HepG2 (cell line): ENCODE measurements around the gene SENP5. TPM values are rescaled to one million over a fixed set of nuclear protein-coding genes. Genes with fewer than 3 reads are reported as not detected.

Experiments
- ARHGAP35 ChIP-seq: sonication (generic); formaldehyde crosslinking; IDR thresholded peaks from 2 replicates; pipeline ENCODE4 v1.9.0; 2022; ENCODE audit warnings: mild to moderate bottlenecking, inconsistent platforms, moderate library complexity, missing genetic modification reagents, borderline replicate concordance
- CAMTA2 ChIP-seq: sonication (generic); formaldehyde crosslinking; IDR thresholded peaks from 2 replicates; pipeline ENCODE4 v1.4.0; 2020; ENCODE audit warnings: mild to moderate bottlenecking, missing genetic modification reagents, borderline replicate concordance
- FOSL1 ChIP-seq: sonication (generic); formaldehyde crosslinking; IDR thresholded peaks from 2 replicates; pipeline ENCODE4 v1.9.0; 2021; ENCODE audit warnings: missing genetic modification reagents, borderline replicate concordance
- HMG20A ChIP-seq: IDR thresholded peaks from 2 replicates; pipeline ENCODE4 v1.6.1; 2016; ENCODE audit warnings: borderline replicate concordance
- KDM4B ChIP-seq: sonication (generic); formaldehyde crosslinking; IDR thresholded peaks from 2 replicates; pipeline ENCODE4 v1.4.0; 2020; ENCODE audit warnings: missing genetic modification reagents
- PITX1 ChIP-seq: sonication (generic); formaldehyde crosslinking; IDR thresholded peaks from 2 replicates; pipeline ENCODE4 v1.5.1; 2020; ENCODE audit warnings: mild to moderate bottlenecking, missing genetic modification reagents
- SMC3 ChIP-seq: IDR thresholded peaks from 2 replicates; pipeline ENCODE4 v1.6.1; 2011; ENCODE audit warnings: low read length, improper control_type of control experiment
- SP5 ChIP-seq: IDR thresholded peaks from 2 replicates; pipeline ENCODE4 v1.6.1; 2016; ENCODE audit warnings: low read depth, borderline replicate concordance
- ZNF263 ChIP-seq: sonication (generic); formaldehyde crosslinking; IDR thresholded peaks from 2 replicates; pipeline ENCODE4 v1.4.0; 2020; ENCODE audit warnings: missing genetic modification reagents
- ZNF274 ChIP-seq: sonication (generic); formaldehyde crosslinking; IDR thresholded peaks from 2 replicates; pipeline ENCODE4 v1.5.1; 2020; ENCODE audit warnings: mild to moderate bottlenecking, missing genetic modification reagents
- ZNF446 ChIP-seq: sonication (generic); formaldehyde crosslinking; IDR thresholded peaks from 2 replicates; pipeline ENCODE4 v1.5.0; 2020; ENCODE audit warnings: mild to moderate bottlenecking, missing genetic modification reagents
- polyA plus RNA-seq, 8 experiments: library from polyadenylated mRNA; depleted of rRNA in 3 of 8; stranded (reverse) in 7 of 8; unstranded in 1 of 8; fragments of >200 nt; fragmentation: Illumina TruSeq in 4 of 8; extraction: Trizol in 4 of 8; gene quantifications; 2 replicates each; pipeline versions ENCODE4 v1.2.1 to v1.2.3, GENCODE V29; 2011 to 2016; ENCODE audit warnings: low read depth in 4 of 8, missing spikeins in 1 of 8, mixed read lengths in 1 of 8; ENCODE audit not compliant: insufficient read depth in 1 of 8
- total RNA-seq, 5 experiments: library from RNA; depleted of rRNA; stranded (reverse); fragments of >200 nt; fragmentation: Illumina TruSeq; extraction: Trizol; gene quantifications; 2 replicates each; pipeline ENCODE4 v1.2.3, GENCODE V29; 2016; ENCODE audit warnings: low read depth in 1 of 5
- TF ChIP-seq, protein P1 (sequence below): sonication (generic); formaldehyde crosslinking; IDR thresholded peaks from 2 replicates; pipeline ENCODE4 v1.4.0; 2020; ENCODE audit warnings: missing genetic modification reagents, borderline replicate concordance
- TF ChIP-seq, protein P2 (sequence below): IDR thresholded peaks from 2 replicates; pipeline ENCODE4 v1.6.1; 2016; ENCODE audit warnings: mild to moderate bottlenecking
- TF ChIP-seq, protein P3 (sequence below): sonication (generic); formaldehyde crosslinking; IDR thresholded peaks from 2 replicates; pipeline ENCODE4 v1.4.0; 2020; ENCODE audit warnings: mild to moderate bottlenecking, missing genetic modification reagents
- TF ChIP-seq, protein P4 (sequence below): sonication (generic); formaldehyde crosslinking; IDR thresholded peaks from 2 replicates; pipeline ENCODE4 v1.8.1; 2023; ENCODE audit warnings: mild to moderate bottlenecking, inconsistent platforms, moderate library complexity, missing genetic modification reagents, borderline replicate concordance
- TF ChIP-seq, protein P5 (sequence below): sonication (generic); formaldehyde crosslinking; IDR thresholded peaks from 2 replicates; pipeline ENCODE4 v1.4.0; 2020; ENCODE audit warnings: missing genetic modification reagents, borderline replicate concordance
- TF ChIP-seq, protein P6 (sequence below): sonication (generic); formaldehyde crosslinking; IDR thresholded peaks from 2 replicates; pipeline ENCODE4 v1.4.0; 2020; ENCODE audit warnings: missing genetic modification reagents, low read depth, mild to moderate bottlenecking, borderline replicate concordance

Gene SENP5
- total and polyA plus RNA-seq, 2 of the 13 experiments (the other 11 are each of a cell fraction or from before 2014, with no cell fraction given) = 17.6 to 30.9 TPM

DNA sequence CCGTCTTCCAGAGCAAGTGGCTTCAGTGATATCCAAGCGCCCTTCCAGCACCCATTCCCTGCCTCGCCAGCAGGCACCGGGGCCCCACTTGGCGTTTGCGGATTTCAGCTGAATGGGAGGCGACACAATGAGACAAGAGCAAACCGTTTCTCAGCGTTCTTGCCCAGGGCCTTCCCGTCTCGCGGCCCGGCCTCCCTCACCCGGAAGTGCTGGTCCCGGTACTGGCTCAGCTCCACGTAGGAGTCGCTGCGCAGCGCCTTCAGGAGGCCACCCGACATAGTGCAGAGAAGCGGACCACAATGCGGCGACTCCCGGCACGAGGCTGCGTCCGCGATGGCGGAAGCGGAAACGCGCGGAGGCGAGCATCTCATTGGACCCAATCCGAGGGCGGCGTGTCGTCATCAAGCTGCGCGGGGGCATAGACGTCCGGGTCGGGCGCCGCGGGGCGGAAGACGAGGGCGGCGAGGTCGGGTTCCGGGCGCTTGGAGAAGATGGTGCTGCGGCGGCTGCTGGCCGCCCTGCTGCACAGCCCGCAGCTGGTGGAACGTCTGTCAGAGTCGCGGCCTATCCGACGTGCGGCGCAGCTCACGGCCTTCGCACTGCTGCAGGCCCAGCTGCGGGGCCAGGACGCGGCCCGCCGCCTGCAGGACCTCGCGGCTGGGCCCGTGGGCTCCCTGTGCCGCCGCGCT lies 74.7 kb downstream of the SENP5 start, which contains the start of gene NCBP2 (continued):
- TF ChIP-seq, protein P1, sequence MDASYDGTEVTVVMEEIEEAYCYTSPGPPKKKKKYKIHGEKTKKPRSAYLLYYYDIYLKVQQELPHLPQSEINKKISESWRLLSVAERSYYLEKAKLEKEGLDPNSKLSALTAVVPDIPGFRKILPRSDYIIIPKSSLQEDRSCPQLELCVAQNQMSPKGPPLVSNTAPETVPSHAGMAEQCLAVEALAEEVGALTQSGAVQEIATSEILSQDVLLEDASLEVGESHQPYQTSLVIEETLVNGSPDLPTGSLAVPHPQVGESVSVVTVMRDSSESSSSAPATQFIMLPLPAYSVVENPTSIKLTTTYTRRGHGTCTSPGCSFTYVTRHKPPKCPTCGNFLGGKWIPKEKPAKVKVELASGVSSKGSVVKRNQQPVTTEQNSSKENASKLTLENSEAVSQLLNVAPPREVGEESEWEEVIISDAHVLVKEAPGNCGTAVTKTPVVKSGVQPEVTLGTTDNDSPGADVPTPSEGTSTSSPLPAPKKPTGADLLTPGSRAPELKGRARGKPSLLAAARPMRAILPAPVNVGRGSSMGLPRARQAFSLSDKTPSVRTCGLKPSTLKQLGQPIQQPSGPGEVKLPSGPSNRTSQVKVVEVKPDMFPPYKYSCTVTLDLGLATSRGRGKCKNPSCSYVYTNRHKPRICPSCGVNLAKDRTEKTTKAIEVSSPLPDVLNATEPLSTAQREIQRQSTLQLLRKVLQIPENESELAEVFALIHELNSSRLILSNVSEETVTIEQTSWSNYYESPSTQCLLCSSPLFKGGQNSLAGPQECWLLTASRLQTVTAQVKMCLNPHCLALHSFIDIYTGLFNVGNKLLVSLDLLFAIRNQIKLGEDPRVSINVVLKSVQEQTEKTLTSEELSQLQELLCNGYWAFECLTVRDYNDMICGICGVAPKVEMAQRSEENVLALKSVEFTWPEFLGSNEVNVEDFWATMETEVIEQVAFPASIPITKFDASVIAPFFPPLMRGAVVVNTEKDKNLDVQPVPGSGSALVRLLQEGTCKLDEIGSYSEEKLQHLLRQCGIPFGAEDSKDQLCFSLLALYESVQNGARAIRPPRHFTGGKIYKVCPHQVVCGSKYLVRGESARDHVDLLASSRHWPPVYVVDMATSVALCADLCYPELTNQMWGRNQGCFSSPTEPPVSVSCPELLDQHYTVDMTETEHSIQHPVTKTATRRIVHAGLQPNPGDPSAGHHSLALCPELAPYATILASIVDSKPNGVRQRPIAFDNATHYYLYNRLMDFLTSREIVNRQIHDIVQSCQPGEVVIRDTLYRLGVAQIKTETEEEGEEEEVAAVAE (CRISPR knock-in tag) = peak; percentile 91
- peak; percentile 89; the same call in 1 of the 2 replicates for TF ChIP-seq ZNF446 (CRISPR knock-in tag)
- no peak; the same call in 1 of the 2 replicates for TF ChIP-seq ARHGAP35 (CRISPR knock-in tag)
- no peak for TF ChIP-seq SMC3
- peak; percentile 49; the same call in 1 of the 2 replicates for TF ChIP-seq HMG20A (CRISPR knock-in tag)
- TF ChIP-seq, protein P2, sequence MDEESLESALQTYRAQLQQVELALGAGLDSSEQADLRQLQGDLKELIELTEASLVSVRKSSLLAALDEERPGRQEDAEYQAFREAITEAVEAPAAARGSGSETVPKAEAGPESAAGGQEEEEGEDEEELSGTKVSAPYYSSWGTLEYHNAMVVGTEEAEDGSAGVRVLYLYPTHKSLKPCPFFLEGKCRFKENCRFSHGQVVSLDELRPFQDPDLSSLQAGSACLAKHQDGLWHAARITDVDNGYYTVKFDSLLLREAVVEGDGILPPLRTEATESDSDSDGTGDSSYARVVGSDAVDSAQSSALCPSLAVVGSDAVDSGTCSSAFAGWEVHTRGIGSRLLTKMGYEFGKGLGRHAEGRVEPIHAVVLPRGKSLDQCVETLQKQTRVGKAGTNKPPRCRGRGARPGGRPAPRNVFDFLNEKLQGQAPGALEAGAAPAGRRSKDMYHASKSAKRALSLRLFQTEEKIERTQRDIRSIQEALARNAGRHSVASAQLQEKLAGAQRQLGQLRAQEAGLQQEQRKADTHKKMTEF (CRISPR knock-in tag) = peak; percentile 96
- TF ChIP-seq, protein P3, sequence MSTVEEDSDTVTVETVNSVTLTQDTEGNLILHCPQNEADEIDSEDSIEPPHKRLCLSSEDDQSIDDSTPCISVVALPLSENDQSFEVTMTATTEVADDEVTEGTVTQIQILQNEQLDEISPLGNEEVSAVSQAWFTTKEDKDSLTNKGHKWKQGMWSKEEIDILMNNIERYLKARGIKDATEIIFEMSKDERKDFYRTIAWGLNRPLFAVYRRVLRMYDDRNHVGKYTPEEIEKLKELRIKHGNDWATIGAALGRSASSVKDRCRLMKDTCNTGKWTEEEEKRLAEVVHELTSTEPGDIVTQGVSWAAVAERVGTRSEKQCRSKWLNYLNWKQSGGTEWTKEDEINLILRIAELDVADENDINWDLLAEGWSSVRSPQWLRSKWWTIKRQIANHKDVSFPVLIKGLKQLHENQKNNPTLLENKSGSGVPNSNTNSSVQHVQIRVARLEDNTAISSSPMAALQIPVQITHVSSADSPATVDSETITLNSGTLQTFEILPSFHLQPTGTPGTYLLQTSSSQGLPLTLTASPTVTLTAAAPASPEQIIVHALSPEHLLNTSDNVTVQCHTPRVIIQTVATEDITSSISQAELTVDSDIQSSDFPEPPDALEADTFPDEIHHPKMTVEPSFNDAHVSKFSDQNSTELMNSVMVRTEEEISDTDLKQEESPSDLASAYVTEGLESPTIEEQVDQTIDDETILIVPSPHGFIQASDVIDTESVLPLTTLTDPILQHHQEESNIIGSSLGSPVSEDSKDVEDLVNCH (CRISPR knock-in tag) = no peak
- TF ChIP-seq, protein P4, sequence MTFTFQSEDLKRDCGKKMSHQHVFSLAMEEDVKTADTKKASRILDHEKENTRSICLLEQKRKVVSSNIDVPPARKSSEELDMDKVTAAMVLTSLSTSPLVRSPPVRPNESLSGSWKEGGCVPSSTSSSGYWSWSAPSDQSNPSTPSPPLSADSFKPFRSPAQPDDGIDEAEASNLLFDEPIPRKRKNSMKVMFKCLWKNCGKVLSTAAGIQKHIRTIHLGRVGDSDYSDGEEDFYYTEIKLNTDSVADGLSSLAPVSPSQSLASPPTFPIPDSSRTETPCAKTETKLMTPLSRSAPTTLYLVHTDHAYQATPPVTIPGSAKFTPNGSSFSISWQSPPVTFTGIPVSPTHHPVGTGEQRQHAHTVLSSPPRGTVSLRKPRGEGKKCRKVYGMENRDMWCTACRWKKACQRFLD (CRISPR knock-in tag) = peak; percentile 55; the same call in 1 of the 2 replicates
- TF ChIP-seq, protein P5, sequence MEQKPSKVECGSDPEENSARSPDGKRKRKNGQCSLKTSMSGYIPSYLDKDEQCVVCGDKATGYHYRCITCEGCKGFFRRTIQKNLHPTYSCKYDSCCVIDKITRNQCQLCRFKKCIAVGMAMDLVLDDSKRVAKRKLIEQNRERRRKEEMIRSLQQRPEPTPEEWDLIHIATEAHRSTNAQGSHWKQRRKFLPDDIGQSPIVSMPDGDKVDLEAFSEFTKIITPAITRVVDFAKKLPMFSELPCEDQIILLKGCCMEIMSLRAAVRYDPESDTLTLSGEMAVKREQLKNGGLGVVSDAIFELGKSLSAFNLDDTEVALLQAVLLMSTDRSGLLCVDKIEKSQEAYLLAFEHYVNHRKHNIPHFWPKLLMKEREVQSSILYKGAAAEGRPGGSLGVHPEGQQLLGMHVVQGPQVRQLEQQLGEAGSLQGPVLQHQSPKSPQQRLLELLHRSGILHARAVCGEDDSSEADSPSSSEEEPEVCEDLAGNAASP (CRISPR knock-in tag) = peak; percentile 27; the same call in 1 of the 2 replicates
- TF ChIP-seq, protein P6, sequence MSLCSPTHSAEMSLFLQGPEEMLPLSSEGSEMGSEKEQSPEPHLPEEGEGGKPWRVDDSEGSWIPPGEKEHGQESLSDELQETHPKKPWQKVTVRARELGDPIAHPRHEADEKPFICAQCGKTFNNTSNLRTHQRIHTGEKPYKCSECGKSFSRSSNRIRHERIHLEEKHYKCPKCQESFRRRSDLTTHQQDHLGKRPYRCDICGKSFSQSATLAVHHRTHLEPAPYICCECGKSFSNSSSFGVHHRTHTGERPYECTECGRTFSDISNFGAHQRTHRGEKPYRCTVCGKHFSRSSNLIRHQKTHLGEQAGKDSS = peak; percentile 94
- TF ChIP-seq KDM4B (CRISPR knock-in tag) = peak; percentile 67
- no peak for TF ChIP-seq FOSL1 (CRISPR knock-in tag)
- TF ChIP-seq ZNF263 (CRISPR knock-in tag) = no peak
- peak; percentile 66 for TF ChIP-seq ZNF274 (CRISPR knock-in tag)
- no peak for TF ChIP-seq CAMTA2 (CRISPR knock-in tag)
- peak; percentile 77 for TF ChIP-seq PITX1 (CRISPR knock-in tag)
- TF ChIP-seq SP5 (CRISPR knock-in tag) = peak; percentile 2; the same call in 1 of the 2 replicates
